NCI-H1417 (cell line): ENCODE results near the gene NR3C2.

Source experiments
- DNase-seq, 3 experiments: peaks; one replicate each; lab custom pipeline; 2025; lab: John Stamatoyannopoulos, UW

NR3C2 gene

GRCh38 chr4:148077581-148077980, 364.6 kb downstream of the NR3C2 start:
- DNase-seq = no peak

GRCh38 chr4:148076964-148077363, 365.2 kb downstream of the NR3C2 start:
- DNase-seq = no peak

- DNase-seq = no peak
Observed at GRCh38 chr4:148075438-148075837, 366.8 kb downstream of the NR3C2 start.

DNA sequence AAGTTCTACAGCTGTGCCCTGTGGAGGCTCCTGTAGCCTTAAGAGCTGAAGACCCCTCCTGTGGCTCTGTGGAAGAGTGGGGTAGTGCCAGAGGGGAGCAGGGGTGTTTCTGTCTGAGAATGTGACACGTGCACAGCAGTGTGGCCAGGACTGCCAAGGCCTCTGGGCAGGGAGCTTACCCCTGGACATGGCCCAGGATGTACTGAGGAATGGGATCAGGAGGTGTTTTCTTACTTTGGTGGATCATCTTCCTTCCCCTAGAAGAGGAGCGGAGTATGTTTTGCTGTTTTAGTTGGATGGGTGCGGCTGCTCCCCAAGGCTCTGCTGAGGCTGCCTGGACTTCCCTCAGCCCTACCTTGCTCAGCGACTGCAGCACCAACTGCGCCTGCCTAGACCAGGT, 367.8 kb downstream of the NR3C2 start:
- DNase-seq = no peak

DNA sequence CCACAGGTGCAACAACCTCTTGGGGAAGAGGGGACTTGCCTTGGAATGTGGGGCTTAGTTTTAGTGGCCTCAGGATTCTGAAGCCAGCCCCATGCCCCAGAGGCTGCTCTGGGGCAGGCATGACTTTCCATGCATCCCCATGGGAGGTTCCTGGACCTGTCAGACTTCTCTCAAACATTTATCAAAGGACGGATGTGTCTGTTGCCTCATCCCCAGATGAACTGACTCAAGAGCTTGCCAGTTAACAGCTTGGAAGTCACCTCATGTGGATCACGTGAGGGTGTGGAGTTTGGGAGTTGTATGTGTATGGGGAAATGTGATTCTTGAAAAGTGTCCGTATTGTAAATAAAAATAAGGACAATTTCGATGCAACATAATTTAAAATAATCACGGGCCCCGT, 368.9 kb downstream of the NR3C2 start:
- DNase-seq = no peak

DNA sequence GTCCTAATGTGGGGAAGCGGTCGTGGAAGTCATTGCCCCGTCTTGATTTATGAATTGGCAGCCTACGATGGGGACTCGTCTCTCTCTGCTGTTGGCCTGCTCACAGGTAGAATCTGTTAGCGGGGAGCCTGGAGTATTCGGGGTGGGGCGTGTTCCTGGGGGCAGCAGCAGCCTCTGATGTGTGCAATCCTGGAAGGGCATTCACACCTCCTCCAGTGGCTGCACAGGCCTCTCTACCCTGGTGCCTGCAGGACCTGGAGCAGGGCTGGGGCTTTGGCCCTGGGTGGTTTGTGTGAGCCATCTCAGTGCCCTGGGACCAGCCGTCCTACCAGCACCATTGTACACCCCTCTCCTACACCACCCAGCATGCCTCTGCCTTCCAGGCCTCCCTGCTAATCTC, 369.4 kb downstream of the NR3C2 start:
- no peak for DNase-seq

GRCh38 chr4:148071009-148071408, 371.2 kb downstream of the NR3C2 start:
- DNase-seq = no peak

DNA sequence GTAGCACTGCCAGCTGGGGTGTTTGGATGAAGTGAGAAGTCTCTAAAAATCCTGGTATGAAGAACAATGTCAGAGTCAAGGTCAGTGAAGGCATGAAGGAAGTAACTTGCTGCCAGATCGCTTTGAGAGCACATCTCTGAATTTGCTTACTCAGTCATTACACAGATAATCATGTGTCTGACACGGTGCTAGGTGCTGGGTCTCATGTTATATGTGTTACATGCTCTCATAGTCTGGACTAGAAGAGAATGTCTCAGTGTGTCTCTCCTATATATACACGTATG, 372.4 kb downstream of the NR3C2 start:
- no peak for DNase-seq

DNA sequence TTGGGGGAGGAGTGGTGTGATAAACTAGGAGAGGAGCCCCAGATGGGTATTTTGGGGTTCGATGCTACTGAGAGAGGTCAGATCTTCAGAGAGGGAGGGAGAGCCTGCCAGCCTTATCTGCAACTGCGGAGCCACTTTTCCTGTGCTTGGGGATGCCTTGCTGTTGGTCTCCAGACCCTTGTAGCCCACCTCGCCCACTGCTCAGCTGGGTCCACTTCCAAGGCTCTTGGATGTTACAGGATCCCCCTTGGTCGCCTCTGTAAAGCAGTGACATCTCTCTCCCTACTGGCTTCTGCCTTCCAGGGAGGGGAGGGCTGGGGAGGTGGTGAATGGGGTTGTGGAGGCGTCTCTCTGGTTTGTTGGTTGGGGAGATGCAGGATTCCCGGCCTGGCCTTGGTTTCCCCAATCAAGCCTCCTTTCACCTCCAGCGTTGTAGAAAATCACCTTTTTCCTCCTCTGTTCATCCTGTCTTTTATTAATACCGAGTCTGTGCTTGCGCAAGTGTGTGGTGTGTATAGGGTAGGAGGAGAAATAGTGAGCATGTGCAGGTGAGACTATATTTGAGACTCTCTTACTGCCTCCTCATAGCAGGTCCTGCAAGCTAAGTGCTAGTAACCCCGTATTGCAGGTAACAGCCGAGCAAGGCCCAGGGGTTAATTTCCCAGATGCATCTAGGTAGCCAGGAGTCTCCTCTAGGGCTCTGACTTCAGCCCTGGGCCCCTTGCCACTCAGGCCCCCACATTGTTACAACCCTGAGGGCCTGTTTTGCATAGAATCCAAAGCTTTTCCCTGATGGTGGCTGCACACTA, 372.9 kb downstream of the NR3C2 start:
- no peak for DNase-seq

GRCh38 chr4:148068065-148068911, 373.9 kb downstream of the NR3C2 start:
- no peak for DNase-seq

GRCh38 chr4:148067301-148067916, 374.8 kb downstream of the NR3C2 start:
- no peak for DNase-seq

- DNase-seq = peak; percentile 7 to 24 (median 16)
Observed at GRCh38 chr4:148065075-148065474, 377.1 kb downstream of the NR3C2 start.

GRCh38 chr4:148064451-148064850, 377.8 kb downstream of the NR3C2 start:
- no peak for DNase-seq

GRCh38 chr4:148062301-148062950, 379.8 kb downstream of the NR3C2 start:
- peak in 2 of 3 experiments; percentile 31 to 49 for DNase-seq

- DNase-seq = peak; percentile 31 to 65 (median 32)
Observed at GRCh38 chr4:148061795-148062194, 380.4 kb downstream of the NR3C2 start.

DNA sequence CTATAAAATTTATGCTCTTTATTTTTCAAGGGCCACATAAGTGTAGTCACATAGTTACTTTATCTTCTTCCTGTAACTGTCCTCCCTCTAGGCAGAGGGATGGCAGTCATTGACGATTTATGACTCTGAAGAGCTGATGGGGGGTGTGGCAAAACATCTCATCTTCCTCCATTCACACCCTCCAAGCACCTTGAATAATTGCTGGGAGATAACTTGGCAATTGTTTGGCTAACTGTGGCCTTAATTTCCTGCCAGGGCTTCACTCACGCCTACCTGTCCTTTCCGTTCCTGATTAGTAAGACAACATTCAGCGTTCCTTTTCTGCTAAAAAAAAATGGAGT, 381.1 kb downstream of the NR3C2 start:
- peak; percentile 28 to 79 (median 28) for DNase-seq

DNA sequence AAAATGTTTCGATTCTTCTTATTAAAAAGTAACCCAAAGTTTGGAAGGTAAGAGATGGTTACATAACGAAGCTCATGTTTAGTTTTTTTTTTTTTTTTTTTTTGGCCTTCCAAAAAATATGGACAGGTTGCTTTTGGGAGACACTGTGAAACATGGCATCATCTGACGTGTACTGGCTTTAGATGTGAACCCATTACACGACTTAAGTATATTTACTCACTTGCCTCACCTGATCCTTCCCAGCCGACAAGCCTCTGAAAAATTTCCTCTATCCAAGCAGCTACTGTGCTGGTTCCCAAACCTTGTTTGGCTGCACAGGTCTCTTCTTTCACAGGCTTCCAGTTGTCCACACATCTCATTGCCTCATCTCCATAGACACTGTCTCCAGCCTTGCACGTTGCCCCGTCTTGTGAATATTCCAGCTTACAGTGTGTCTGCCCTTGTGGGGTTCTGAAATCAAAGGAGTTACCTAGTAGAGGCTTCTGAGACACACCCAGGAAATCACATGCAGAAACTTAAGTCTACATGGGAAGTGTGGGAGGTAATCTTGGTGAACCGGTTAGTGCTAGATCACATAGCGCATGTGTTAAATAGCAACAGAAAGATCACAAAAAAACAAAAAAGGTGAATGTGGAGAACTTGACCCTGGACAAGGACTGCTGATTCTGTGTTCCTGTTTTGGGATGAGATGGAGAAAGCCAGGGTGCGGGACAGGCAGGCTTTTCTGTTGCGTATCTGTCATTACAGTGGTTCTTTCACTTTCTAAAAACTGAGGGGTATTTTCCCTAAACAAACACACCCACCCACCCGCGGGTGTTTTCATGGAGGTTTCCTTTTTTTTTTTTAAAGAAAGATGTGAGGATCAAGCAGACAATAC, 381.7 kb downstream of the NR3C2 start:
- DNase-seq = no peak

DNA sequence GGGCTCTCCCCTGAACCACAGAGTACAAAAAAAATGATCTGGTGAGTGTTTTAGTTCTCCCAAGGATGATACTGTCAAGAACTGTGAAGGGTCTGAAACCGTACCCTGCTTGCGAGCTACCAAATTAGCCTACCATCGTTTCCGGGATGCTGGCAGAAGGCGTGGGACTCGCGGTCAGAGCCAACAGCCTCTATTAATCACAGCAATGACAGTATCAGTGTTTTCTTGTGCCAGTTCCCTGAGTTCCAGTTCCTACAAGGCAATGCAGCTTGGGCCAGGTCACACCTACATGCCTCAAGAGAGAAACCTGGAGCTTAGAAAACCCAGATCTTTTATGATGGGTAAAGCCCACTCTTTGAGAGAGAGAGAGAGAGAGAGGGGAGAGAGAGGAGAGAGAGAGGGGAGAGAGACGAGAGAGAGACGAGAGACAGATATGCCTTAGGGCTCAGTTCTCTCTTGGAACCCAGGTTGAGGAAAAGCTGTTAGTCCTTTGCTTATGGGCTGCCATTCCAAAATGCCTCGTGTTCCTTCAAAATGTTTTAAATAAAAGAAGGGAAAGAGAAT, 382.5 kb downstream of the NR3C2 start:
- no peak for DNase-seq

GRCh38 chr4:148057984-148058859, 384.0 kb downstream of the NR3C2 start:
- DNase-seq = no peak

DNA sequence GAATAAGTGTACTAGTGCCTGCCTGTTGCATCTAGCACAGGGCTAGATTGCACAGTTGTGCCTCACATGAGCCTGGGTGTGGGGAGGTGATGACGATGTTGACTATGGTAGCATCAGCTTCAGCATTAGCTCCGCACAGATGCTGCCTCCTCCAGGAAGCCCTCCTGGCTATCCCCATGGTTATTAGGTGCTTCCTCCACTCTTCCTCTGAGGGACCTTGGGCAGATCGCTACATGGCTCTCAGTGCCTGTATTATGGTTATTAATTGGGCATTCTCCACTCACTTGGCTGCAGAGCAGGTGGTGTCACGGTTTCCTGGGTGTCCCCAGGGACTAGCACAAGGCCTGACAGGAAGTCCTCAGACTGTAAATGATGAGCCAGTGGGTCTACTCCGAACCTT, 384.7 kb downstream of the NR3C2 start:
- DNase-seq = peak in 1 of 3 experiments; percentile 7
